GM12874 (cell line): ENCODE measurements around the gene ORM1.

Experiments used
- TF ChIP-seq, protein P1 (sequence below): IDR thresholded peaks from 2 replicates; pipeline ENCODE4 v1.5.1; 2011; ENCODE audit warnings: low read depth, mild to moderate bottlenecking, control low read depth, low read length, moderate library complexity; ENCODE audit not compliant: insufficient read depth

Gene ORM1

DNA sequence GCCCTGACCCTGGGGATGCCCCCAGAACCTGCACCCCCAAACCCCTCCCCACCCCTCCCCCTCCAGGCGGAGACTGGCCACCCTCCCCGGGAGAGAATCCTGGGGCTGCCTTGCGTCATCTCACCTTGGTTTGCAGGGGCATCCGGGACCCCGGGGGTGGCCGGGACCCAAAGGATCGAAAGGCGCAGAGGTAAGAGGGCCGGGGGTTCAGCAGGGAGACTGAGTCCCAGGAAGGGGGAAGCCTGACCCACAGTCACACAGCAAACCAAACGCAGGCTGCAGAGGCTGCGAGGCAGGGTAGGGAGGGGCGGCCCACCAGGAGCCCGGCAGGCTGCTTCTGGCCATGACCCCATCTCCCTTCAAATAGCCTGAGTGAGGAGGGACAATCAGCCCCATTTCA, 33.8 kb upstream of the ORM1 start:
- TF ChIP-seq, protein P1, sequence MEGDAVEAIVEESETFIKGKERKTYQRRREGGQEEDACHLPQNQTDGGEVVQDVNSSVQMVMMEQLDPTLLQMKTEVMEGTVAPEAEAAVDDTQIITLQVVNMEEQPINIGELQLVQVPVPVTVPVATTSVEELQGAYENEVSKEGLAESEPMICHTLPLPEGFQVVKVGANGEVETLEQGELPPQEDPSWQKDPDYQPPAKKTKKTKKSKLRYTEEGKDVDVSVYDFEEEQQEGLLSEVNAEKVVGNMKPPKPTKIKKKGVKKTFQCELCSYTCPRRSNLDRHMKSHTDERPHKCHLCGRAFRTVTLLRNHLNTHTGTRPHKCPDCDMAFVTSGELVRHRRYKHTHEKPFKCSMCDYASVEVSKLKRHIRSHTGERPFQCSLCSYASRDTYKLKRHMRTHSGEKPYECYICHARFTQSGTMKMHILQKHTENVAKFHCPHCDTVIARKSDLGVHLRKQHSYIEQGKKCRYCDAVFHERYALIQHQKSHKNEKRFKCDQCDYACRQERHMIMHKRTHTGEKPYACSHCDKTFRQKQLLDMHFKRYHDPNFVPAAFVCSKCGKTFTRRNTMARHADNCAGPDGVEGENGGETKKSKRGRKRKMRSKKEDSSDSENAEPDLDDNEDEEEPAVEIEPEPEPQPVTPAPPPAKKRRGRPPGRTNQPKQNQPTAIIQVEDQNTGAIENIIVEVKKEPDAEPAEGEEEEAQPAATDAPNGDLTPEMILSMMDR, result no peak

DNA sequence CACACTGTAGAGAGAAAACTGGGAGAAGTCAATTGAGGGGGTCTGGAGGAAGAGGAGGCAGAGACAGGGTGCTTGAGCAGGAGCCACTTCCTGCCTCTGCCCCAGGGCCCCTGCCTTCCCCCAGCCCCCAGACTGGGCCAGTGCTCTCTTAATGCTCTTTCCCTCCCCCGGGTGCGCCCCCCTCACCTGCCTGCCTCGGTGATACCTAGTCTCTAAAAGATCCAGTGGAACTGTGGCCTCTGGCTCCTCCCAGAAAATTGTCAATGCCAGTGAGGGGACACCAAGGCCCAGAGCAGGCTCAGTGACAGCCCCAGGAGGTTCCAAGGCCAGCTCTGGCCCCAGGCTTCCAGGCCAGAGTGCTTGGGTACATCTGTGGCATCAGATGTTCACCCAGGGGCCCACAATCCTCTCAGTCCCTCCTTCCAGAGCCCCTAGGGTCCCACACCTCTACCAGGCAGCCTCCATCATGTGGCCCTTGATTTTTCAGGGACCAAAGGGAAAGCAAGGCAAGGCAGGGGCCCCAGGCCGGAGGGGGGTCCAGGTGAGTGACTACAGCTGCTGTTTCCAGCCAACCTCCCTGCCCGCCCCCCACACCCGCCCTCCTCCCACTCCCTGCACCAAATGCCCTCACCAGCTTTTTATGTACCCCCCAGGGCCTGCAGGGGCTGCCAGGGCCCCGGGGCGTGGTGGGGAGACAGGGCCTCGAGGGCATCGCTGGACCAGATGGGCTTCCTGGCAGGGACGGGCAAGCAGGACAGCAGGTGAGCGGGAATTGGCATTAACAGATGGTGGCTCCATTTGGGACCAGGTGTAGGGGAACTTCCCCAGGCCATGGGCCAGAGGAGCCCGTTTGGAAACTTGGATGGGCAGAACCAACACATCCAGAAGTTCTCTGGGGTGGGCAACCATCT, 33.1 kb upstream of the ORM1 start:
- TF ChIP-seq, protein P1, result no peak

DNA sequence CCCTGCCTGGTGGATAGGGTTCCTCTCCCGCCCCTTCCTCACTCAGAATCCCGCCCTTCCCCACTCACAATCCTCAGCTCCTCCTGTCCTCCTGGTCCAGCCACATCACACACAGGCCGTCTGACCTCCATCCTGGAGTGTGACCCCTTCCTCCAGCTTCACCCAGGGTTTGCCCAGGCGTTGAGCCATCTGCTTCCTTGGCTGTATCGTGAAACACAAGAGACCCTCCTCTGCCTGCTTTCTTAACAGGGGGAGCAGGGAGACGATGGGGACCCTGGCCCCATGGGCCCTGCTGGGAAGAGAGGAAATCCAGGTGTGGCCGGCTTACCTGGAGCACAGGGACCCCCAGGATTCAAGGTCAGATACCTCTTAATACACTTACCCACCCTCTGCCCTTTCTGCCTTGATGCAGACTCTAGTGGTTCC, 32.3 kb upstream of the ORM1 start:
- TF ChIP-seq, protein P1, result no peak

DNA sequence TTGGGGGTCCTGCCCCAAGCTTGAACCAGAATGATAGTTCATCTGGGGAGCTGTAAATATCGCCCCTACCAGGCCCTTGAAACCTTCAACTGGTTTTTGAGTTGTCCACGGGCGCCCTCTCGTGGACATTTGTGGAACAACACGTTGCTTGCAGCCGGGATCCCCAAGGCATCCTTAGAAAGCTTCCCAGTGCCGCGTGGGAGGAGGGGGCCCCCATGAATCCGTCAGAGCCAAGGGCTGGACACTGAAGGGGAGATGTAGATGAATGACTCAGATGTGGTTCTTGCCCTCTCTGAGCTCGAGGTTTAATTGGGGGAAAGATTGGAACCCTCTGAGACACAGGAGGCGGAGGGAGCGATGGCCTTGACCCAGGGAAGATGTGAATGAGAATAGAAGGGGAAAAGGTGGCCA, 31.8 kb upstream of the ORM1 start:
- TF ChIP-seq, protein P1, result peak; percentile 84

DNA sequence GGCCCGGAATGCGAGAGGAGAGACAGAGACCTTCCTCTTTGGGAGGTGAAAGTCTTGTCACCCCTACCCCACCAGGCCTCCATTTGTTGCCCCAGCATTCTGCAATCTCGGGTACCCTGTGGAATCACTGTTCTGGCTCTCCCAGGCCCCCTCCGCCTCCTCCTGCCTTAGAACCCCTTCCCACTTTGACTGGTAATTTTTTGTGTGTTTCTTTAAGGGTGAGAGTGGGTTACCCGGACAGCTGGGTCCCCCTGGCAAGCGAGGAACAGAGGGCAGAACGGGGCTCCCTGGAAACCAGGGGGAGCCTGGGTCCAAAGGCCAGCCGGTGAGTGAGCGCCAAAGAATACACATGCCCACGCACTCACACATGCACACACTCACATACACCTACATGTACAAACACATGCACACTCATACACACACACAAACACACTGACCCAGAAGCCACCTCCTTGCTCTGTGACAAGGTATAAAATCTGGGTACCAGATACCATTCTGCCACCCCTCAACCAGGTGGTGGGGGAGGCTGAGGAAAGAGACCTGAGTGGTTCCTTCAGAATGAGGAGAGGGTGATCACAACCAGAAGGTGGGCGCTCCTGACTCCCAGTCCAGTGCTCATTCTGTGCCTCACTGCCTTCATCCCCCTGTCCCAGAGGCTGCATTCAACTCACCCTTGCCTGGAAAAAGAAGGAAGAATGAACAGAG, 30.9 kb upstream of the ORM1 start:
- TF ChIP-seq, protein P1, result no peak

DNA sequence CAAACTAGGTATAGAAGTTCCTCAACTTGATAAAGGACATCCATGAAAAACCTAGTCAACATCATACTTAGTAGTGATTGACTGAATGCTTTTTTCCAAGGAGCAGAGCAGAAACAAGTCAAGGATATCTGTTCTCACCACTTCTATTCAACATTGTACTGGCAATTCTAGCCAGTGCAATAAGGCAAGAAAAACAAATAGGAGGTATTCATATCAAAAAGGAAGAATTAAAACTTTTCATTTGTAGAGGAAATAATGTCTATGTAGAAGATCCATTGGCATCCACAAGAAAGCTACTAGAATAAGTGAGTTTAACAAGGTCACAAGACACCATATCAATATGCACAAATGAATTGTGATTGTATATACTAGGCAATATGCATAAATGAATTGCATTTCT, 28.2 kb upstream of the ORM1 start:
- TF ChIP-seq, protein P1, result no peak

DNA sequence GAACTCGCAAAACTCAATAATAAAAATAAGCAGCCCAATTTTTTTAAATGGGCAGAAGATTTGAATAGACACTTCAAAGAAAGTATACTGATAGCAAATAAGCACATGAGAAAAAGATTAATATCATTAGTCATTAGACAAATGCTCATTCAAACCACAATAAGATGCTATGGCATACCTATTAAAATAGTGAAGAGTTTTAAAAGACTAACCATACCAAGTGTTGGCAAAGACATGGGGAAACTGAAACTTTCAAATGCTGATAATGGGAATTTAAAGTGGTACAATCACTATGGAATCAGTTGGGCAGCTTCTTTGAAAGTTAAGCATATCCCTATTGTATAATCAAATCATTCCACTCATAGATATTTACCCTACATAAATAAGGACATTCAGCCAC, 26.6 kb upstream of the ORM1 start:
- TF ChIP-seq, protein P1, result no peak
